Activated CD4-positive, alpha-beta T cell treated with anti-CD3 and anti-CD28 coated beads for 24 hours (primary cell): ENCODE measurements around the gene ARHGEF5.
"Not testable (repeated sequence)": the region's sequence is repeated elsewhere in the genome, so short reads cannot be mapped to it uniquely, and the experiment has no call there.

ENCODE experiments used
- DNase-seq, 2 donors: peaks; one replicate each; pipeline ENCODE4 v3.0.0-alpha.2; 2020; ENCODE audit warnings: low read depth in 2 of 2

Gene ARHGEF5

DNA sequence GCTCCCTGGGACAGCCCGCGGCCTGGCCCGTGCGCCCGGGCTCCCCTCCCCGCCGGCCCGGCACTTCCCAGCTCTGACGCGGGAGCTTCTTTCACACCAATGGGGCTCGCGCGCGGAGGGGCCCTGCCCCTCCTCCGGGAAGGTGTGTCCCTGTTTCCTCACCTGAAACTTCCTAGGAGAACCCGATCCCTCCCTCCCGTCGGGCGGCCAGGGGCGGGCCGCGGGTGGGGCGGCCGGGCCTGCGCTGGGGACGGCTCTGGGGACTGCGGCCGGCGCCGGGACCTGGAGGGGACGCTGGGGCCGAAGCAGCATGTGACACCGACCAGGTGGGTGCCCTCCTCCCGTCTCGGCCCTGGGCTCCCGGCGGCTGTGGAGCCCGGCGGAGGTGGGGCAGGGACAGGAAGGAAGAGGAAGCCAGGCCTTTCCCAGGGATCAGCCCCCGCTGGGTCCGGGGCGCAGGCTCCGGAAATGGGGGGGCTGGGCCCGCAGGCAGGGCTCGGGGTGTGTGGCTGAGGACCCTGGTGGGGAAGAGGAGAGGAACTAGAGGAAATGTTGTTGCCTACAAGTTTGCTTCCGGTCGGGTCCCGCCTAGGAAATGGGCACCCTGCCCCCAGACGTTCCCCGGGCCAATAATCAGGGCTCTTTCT, at the start of gene ARHGEF5:
ARHGEF5 (plus strand) TSS at position 227 of the 647 bp plus-strand sequence. CDS start 7,268 bp downstream, outside the sequence.
- DNase-seq = not testable (repeated sequence)

DNA sequence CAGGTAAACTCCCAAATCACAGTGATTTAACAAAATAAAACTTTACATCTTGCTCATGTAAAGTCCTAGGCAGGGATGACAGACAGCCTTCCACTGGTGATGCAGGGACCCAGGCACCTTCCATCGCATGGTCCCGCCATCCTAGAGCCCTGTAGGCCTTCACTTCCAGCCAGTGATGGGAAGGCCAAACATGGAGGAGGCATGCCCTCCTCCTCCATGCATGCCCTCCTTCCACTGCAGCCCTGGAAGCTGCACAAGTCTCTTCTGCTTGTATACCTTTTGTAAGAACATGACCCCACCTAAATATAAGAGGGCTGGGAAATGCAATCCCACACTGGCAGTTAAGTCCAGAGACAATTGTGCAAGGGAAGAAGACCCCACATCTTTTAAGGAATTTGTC, 45.5 kb upstream of the ARHGEF5 start:
- DNase-seq = not testable (repeated sequence)

DNA sequence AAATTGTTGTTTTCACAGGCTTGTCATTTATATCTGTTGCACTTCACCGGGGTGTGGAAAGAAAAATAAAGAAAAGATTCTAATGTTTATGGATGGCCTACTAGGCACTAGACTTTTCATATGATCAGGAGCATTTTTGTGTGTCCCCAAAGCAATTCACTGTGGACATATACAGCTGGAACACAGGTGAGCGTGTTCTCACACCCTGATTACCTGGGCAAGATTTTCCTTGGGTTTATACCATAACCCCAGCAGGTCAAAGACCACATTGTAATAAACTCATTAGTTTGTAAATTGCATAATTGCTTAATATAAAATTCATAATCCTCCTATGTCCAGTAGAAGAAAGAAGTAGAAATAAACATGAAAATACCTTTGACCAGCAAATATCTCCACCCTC, 44.0 kb upstream of the ARHGEF5 start:
- DNase-seq = not testable (repeated sequence)

DNA sequence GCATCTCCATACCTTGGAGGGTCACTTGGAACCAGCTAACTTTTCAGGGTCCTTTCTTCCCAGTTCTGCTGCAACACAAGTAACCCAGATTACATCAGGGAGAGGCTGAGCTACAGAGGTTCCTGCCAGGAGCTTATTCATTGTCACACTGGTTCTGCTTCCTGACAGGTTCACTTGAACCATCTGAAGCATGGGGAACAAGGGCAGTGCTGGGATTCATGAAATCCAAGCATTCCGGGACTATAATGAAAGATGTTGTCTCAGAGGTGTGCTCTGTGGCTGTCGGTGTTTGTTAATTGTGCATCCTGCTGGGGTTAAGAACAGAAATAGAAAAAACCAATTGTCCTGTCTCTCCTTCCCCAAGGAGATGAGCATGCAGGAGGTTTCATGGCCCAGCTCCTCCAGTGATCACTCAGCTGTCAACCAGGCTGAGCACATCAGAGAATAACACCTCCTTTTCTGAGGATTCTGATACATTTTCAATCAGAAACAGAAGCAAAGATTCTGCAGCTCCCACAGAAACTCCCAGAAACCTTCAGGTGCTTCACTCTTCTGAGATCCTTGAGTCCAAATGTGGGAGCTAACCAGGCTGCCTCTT, 43.2 kb upstream of the ARHGEF5 start, which contains the start of gene OR2A1:
OR2A1 (plus strand) TSS at position 548 of the 598 bp plus-strand sequence. CDS start 5,706 bp downstream, outside the sequence.
- not testable (repeated sequence) for DNase-seq

DNA sequence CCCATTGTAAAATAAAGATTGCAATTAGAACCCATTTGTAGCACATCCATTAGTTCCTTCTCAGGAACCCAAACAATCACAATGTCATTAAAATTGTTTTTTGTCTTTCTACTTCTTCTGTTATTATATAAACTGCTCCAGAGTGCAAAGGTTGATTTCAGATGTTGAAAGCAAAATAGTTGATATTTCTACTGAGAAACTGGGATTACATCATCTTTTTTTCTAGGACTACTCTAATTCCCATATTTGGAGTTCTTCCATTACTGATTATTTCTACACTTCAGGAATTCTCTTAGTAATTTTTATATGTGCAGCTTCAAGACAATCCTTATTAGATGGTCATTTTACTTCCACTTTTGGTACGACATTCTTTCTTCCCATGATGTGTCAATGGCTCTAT, 37.7 kb upstream of the ARHGEF5 start:
- DNase-seq = not testable (repeated sequence)

DNA sequence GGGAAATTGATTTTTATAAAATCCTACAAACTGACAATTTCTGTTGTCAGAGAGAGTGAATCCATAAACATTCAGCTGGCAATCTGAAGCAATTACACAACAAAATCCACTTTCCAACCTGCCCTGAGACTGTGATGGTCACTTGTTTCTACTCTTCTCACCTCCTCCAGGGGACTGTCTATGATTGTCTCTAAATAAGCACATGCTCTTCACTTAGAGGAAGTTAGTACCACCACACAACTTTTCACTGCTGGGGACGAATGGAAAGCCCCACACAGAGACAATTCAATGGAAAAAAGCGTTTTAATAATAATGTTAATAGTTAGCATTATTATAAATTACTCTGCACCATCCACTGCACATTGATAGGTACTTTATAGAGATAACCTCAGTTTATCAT, 35.7 kb upstream of the ARHGEF5 start:
- DNase-seq = not testable (repeated sequence)

DNA sequence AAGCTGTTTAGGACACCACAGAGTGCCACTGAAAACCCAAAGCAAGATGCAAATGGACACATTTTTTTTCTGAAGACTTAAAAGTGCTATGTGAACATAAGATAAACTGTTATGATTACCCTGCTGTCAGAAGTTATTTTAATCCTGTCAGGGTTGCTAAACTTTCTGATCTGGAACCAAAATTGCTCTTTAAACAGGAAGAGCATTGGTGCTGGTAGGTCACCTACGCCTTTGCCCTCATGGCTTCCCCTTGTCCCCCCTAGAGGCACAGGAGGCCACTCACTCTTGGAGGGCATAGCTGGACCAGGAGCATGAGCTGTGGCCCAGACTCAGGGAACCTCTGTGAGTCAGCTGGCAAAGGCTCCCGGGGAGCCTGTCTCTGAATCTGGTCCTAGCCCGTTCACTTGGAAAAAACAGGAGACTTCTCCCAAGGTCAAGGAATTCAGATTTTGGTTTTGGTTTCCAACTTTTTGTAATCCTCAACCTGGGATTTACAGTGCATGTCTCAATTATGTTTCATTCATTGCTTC, 33.5 kb upstream of the ARHGEF5 start:
- DNase-seq = not testable (repeated sequence)

DNA sequence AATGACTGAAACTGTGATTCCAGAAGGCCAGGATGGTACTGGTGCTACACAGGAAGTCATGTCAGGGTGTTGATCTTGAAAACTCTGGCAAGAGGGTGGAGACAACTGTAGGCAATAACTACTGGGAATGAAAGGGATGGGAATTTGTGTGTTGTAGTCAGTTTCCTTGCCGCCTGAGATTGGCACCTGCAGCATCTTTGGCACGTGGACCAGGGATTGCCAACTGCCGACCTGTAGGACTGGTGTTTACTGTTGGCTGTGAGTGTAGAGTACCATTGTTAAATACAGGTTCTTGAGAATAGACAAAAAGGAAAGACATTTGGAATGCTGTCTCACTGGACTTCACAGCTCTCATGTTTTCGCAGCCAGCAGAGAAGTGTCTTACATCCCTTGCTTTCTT, 31.8 kb upstream of the ARHGEF5 start:
- not testable (repeated sequence) for DNase-seq

DNA sequence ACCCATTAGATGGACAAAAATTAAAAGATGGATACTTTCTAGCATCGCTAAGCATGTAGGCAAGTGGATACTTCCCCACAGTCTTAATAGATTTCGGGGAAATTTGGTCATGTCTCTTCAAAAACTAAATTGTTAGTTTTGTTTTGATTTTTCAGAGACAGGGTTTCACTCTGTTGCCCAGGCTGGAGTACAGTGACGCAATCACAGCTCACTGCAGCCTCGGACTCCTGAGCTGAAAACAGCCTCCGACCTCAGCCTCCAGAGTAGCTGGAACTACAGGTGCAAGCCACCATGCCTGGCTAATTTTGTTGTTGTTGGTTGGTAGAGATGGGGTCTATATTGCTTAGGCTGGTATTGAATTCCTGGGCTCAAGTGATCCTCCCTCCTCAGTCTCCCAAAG, 29.3 kb upstream of the ARHGEF5 start:
- not testable (repeated sequence) for DNase-seq

DNA sequence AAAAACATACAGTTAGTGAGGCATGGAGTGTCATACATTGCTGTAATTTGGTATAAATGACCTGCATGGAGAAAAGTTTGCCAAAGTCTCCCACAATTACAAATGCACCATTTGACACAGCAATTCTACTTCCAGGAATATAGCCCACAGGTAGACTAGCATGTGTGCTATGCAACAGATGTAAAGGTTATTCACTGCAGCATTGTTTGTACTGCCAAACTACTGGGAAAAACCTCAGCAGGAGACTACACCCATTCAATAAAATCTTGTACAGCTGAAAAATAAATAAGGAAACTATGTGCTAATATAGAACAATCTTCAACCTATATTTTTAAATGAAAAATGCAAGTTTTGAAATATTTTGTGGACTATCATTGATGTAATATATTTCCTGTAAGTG, 25.2 kb upstream of the ARHGEF5 start:
- DNase-seq = not testable (repeated sequence)

DNA sequence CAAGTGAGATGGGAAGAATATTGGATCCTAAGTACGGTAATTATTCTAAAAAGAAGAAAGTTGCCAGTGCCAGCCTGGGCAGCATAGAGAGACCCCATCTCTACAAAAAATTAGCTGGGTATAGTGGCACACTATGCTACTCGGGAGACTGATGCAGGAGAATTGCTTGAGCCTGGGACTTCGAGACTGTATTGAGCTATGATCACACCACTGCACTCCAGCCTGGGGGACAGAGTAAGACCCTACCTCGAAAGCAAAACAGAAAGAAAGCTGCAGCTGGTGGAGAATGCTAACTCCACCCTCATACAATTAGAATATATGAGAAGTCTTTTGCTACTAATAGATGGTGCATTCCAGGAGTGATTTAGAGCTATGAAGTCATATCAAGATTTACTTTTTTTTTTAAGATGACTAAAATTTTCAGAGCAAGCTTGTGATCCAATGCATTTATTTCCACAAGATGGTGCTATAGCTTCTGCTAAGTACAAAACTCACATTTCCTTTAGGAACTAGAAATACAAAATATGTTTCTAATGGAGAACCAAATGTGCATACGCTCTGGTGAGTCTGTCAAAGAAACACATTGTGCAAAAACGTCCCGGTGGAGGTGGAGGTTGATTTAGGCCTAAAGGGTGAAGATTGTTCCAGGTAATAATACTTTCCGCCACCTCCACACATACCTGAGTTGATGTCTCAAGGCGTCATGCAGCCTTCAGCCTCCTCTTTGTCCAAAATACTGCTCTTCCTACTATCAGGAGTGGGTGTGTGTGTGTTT, 23.8 kb upstream of the ARHGEF5 start:
- not testable (repeated sequence) for DNase-seq

DNA sequence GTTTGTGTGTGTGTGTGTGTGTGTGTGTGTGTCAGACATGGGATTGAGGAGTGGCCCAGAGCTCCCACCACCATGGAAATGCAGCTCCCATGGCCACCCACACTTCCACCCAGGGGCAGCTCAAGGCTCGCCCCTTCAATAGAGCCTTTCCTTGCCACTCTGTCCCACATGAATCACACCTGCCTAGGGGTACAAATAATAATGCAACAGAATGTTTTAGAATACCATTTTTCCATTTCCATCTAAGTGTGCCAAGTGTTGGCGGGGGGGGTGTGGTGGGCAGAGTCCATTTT, 23.3 kb upstream of the ARHGEF5 start:
- DNase-seq = not testable (repeated sequence)

DNA sequence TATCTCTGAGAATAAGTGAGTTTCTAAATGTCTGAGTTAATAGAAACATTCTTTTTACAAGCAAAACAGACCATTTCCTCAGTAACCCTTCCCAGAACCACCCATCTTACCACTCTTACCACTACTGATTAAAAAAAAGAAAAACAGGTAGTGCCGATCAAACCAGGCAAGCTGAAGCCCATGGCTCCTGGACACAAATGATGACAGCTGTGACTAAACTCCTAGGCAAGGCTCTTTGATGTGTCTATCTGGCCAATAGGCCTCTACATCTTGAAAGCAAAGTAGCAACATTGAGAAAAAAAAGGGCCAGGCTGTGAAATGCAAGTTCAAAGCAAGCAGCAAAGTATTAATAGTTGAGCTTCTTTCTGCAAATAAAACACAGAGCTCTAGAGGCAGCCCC, 6.6 kb upstream of the ARHGEF5 start:
- DNase-seq = not testable (repeated sequence)

DNA sequence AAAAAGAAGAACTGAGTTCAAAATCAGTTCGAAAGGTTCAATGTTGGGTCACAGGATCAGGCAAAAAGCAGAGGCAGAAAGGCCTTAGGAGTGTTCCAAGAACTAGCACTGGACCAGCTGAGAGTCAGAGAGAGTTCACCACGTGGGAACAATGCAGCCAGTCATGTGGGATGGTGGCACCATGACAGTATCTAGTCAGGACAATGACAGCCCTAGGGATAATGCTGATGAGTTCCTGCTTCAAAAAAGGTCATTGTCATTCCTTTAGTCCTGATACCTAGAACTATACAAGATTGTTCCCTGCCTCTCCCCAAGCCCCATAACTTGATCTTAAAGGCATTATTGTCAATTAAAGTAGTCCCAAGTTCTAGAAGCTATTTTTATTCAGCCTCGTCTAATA, 3.5 kb upstream of the ARHGEF5 start:
- DNase-seq = not testable (repeated sequence)

DNA sequence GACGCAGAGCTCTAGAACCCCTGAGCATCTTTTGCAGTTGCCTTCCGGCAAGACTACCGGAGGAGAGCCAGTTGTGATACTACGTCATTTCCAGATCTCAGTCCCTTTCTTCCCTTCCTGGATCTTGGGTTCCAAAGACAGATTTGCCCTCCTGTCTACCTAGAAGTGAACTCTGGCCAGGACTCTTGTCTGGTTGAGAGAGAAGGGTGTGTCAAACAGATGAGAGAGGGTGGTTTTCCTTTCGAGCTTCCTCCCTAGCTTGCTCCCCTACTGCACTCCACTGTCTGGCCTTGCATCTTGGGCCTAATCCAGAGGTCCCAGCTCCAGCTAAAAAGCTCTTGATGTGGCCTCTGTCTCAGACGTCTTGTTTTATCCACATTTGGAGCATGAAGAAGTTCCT, 983 bp downstream of the ARHGEF5 start:
- not testable (repeated sequence) for DNase-seq

DNA sequence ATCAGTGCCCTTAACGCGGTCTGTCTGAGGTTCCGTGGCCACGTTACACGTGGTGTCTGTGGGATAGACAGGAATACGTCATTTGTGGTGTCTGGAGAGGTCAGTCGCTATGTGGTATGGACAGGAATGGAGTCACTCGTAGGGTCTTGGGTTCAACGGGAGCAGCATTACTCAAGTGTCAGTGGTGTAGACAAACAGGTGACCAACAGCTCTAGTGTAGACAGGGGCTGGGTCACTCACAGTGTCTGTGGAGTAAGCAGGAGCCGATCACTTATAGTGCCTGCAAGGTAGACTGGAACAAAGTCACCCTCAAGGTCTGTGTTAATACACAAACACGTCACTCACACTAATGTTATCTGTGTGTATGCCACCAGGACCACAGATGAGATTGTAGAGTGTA, 1.7 kb downstream of the ARHGEF5 start:
- not testable (repeated sequence) for DNase-seq

DNA sequence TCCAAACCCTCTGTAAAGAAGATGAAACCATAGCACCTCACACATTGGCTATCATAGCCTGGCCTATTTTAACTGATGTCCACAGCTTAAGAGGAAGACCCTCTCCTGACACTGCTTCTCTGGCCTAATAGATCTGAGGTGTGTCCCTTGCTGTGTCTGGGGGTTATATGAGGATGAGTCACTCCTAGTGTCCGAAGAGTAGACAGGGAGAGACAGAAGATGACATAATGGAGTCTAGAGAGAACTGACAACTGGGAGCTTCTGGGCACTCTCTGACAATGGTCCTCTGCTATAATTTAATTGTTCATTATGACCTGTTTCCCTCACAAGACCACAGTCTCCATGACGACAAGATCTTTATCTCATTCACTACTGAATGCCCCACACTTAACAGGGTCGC, 6.9 kb downstream of the ARHGEF5 start:
- not testable (repeated sequence) for DNase-seq

DNA sequence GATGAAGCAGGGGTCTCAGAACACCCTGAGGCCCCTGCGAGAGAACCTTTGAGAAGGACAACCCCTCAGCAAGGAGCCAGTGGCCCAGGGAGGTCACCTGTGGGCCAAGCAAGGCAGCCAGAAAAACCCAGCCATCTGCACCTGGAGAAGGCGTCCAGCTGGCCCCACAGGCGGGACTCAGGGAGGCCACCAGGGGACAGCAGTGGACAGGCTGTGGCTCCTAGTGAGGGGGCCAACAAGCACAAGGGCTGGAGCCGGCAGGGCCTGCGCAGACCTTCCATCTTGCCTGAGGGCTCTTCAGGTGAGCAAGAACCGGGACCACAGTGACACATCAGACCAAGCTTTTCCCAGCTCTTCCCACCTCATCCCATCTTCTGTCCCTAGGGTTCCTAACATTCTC, 10.3 kb downstream of the ARHGEF5 start:
- DNase-seq = not testable (repeated sequence)

DNA sequence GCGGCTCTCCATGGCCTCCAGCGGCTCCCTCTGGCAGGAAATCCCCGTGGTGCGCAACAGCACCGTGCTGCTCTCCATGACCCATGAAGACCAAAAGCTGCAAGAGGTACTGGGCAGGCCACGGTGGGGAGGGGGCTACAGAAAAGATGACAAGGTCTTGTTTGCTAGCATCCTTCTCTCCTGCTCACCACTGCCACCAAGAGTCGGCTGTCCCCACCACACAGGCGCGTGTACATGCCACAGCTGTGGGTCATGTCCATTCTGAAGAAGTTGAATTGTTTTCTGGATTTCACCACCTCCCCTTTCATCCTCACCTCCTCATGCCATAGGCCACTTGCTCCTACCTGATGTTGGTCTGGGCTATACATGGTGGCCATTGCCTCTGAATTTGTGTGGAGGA, 12.0 kb downstream of the ARHGEF5 start:
- not testable (repeated sequence) for DNase-seq

DNA sequence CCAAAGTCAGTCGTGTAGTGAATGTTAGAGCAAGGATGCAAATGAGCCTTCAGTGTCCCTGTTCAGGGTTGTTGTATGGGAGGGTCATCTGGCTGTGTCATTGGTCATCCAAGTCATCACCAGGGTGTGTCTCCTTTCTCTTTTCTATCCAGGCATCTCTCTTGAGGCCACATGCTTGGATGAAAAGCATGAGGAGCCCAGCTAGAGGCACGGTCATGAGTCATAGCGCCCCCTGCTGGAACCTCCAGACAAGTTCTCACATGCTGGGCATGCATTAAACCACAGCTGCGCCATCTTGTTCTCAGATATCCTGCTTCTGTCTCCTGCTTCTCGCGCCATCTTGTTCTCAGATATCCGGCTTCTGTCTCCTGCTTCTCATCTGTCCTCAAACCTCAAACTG, 14.0 kb downstream of the ARHGEF5 start:
- not testable (repeated sequence) for DNase-seq

DNA sequence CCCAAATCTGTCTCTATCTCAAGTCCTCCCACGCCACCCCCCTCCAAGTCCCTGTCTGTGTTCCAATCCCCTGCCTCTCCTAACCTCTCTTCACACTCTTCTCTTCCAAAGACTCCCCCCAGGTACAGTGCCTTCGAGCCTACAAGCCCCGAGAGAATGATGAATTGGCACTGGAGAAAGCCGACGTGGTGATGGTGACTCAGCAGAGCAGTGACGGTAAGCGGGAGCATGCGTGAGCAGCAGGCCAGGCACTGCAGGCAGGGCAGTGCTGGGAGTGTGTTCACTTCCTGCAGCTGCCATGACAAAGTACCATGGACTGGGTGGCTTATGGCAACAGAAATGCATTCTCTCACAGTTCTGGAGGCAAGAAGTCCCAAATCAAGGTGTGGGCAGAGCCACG, 23.4 kb downstream of the ARHGEF5 start:
- DNase-seq = no peak

DNA sequence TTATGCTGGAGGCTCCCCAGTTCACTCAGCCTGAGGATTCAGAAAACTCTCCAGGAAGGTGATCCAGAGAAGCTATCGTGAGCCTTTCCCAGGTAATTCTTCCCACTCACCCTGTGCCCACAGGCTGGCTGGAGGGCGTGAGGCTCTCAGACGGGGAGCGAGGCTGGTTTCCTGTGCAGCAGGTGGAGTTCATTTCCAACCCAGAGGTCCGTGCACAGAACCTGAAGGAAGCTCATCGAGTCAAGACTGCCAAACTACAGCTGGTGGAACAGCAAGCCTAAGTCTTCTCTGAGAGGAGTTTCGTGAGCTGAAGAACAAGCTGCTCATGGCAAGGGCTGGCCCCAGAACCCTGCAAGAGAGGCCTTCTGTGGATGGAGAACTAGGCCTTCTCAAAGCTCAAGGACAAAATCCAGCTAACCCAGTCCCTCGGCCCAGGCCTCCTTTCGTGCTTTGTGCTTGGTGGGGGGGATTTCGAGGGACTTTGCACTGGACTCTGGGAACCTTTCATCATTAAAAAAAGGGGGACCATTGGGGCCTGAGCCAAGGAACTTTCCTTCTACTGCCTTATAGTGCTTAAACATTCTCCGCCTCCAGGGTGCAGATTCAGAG, 24.7 kb downstream of the ARHGEF5 start:
- no peak for DNase-seq
